PC-9 (cell line): ENCODE results near the gene LRRC26.

Experiments used
- EZH2 ChIP-seq: fragments of 200-600 bp; sonication (generic); IDR thresholded peaks from 2 replicates; pipeline ENCODE4 v1.8.0; 2017; ENCODE audit warnings: antibody characterized with exemption, low read depth
- TF ChIP-seq, protein P1 (sequence below): fragments of 200-600 bp; sonication (generic); conservative IDR thresholded peaks from 2 replicates; pipeline ENCODE4 v1.6.1; 2017; ENCODE audit warnings: mixed run types, antibody characterized with exemption, mild to moderate bottlenecking, moderate library complexity

DNA sequence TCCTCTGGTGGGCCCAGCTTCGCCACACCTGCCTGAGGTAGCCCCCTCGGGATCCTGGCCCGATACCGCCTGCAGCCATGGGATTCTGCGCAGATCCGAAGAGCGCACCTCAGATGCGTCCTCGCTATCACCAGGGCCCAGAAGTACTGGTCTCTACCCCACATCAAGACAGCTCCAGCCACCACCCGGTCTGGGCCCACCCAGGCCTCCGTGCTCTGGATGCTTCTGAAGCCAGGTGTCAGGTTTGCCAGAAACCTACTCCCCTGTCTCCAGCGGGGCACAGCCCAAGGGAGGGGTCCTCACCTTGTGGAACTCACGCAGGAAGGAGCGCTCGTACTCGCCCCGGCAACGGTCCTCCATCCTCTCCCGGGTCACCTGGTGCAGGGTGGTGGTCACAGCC lies 16.1 kb upstream of the LRRC26 start:
- TF ChIP-seq, protein P1, sequence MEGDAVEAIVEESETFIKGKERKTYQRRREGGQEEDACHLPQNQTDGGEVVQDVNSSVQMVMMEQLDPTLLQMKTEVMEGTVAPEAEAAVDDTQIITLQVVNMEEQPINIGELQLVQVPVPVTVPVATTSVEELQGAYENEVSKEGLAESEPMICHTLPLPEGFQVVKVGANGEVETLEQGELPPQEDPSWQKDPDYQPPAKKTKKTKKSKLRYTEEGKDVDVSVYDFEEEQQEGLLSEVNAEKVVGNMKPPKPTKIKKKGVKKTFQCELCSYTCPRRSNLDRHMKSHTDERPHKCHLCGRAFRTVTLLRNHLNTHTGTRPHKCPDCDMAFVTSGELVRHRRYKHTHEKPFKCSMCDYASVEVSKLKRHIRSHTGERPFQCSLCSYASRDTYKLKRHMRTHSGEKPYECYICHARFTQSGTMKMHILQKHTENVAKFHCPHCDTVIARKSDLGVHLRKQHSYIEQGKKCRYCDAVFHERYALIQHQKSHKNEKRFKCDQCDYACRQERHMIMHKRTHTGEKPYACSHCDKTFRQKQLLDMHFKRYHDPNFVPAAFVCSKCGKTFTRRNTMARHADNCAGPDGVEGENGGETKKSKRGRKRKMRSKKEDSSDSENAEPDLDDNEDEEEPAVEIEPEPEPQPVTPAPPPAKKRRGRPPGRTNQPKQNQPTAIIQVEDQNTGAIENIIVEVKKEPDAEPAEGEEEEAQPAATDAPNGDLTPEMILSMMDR, result no peak
- TF ChIP-seq EZH2, result no peak
